HUES6 (cell line): ENCODE results near the gene RTL3.
"Not testable (repeated sequence)": the region's sequence is repeated elsewhere in the genome, so short reads cannot be mapped to it uniquely, and the experiment has no call there.

ENCODE experiments used
- H3K27ac ChIP-seq: 2 replicates; pipeline ENCODE4 v1.7.0; 2013; ENCODE audit warnings: low read depth, mild to moderate bottlenecking, low read length, inconsistent platforms
- H3K27me3 ChIP-seq: 2 replicates; pipeline ENCODE4 v1.6.1; 2013; ENCODE audit warnings: low read length; ENCODE audit not compliant: control insufficient read depth, insufficient read depth
- H3K36me3 ChIP-seq: 2 replicates; pipeline ENCODE4 v1.6.1; 2013; ENCODE audit warnings: low read length; ENCODE audit not compliant: control insufficient read depth, insufficient read depth
- H3K4me1 ChIP-seq: 2 replicates; pipeline ENCODE4 v1.6.1; 2013; ENCODE audit warnings: low read length; ENCODE audit not compliant: control insufficient read depth, insufficient read depth
- H3K4me3 ChIP-seq: 2 replicates; pipeline ENCODE4 v1.5.1; 2013; ENCODE audit warnings: low read depth, low read length
- H3K9ac ChIP-seq: one replicate; pipeline ENCODE4 v1.6.1; 2013; ENCODE audit warnings: mild to moderate bottlenecking, low read length
- H3K9me3 ChIP-seq: 2 replicates; pipeline ENCODE4 v1.6.1; 2013; ENCODE audit warnings: low read depth, low read length; ENCODE audit not compliant: control insufficient read depth, insufficient read depth

The RTL3 gene

DNA sequence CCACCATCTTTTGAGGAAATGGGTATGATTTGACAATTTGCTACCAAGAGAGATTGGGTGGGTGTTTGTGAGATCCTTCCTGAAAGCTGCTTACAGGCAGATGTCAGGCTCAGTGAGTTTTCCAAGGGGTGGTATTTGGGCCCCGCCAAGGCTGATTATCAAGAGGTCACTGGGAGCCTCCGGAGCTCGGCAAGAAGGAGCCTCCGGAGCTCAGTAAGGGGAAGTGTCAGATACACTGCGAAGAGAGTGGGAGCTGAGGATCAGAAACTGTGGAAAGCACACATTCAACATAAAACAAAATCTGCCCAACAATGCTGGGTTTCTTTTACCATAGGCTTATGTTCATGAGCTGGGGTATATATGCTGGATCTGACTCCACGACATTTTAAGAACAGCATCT, 714 bp downstream of the RTL3 start:
- no peaks in the 10 kb centered on the region for H3K27me3 ChIP-seq
- H3K9ac ChIP-seq: no peak overlapping the region
- peaks cover under 1% of the 10 kb centered on the region; the same call in 1 of the 2 replicates for H3K9me3 ChIP-seq
- H3K4me3 ChIP-seq: no peak overlapping the region
- no peaks in the 10 kb centered on the region for H3K36me3 ChIP-seq
- no peak overlapping the region for H3K27ac ChIP-seq
- H3K4me1 ChIP-seq: no peaks in the 10 kb centered on the region

- Histone ChIP-seq H3K27ac (no peak overlapping the region), H3K36me3 (no peaks in the 10 kb centered on the region), H3K4me3 (no peak overlapping the region), H3K27me3 (no peaks in the 10 kb centered on the region), H3K9me3 (no peaks in the 10 kb centered on the region; the same call in 1 of the 2 replicates), H3K4me1 (peaks cover 6% of the 10 kb centered on the region; the same call in 1 of the 2 replicates), H3K9ac (no peak overlapping the region)
Observed at GRCh38 chrX:78655642-78656041, 3.5 kb downstream of the RTL3 start.

- no peak overlapping the region for H3K27ac ChIP-seq
- H3K9ac ChIP-seq: no peak overlapping the region
- peaks cover 6% of the 10 kb centered on the region; the same call in 1 of the 2 replicates for H3K4me1 ChIP-seq
- H3K9me3 ChIP-seq: peaks cover 3% of the 10 kb centered on the region; the same call in 1 of the 2 replicates
- H3K27me3 ChIP-seq: no peaks in the 10 kb centered on the region
- H3K4me3 ChIP-seq: no peak overlapping the region
- H3K36me3 ChIP-seq: no peaks in the 10 kb centered on the region
Observed at GRCh38 chrX:78653118-78653822, 5.9 kb downstream of the RTL3 start.

DNA sequence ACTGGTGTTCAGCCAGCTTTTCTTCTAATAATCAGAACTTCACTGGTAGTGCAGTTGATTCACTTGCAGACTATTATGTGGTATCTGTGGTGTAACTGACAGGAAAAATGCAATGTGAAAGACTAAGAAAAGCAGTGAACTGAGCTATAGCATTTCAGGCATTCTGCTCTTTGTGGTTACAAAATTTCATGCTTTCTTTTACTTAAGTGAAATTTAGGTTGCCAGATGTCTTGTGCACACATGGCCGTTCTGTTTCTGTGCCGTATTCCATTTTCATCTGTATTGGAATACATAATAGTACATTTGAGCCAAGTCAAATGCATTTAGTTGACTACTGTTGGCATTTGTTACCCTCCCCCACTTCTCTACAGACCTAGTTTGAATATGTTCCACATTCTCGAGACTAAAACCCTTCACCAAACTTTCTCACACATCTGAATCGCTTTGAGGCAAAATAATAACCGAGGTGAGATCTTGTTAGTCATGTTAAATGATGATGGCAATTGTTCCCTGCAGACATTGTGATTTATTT, 8.2 kb downstream of the RTL3 start:
- Histone ChIP-seq H3K9ac (no peak overlapping the region), H3K9me3 (peaks cover 3% of the 10 kb centered on the region), H3K36me3 (no peaks in the 10 kb centered on the region), H3K27ac (no peak overlapping the region), H3K4me3 (no peak overlapping the region), H3K27me3 (no peaks in the 10 kb centered on the region), H3K4me1 (peaks cover 6% of the 10 kb centered on the region; the same call in 1 of the 2 replicates)

GRCh38 chrX:78643874-78644273, 15.3 kb downstream of the RTL3 start:
- peaks cover 33% of the 10 kb centered on the region for H3K9me3 ChIP-seq
- no peak overlapping the region for H3K9ac ChIP-seq
- no peaks in the 10 kb centered on the region for H3K27me3 ChIP-seq
- H3K4me3 ChIP-seq: no peak overlapping the region
- H3K4me1 ChIP-seq: peaks cover 5% of the 10 kb centered on the region; the same call in 1 of the 2 replicates
- H3K36me3 ChIP-seq: no peaks in the 10 kb centered on the region
- H3K27ac ChIP-seq: no peak overlapping the region

DNA sequence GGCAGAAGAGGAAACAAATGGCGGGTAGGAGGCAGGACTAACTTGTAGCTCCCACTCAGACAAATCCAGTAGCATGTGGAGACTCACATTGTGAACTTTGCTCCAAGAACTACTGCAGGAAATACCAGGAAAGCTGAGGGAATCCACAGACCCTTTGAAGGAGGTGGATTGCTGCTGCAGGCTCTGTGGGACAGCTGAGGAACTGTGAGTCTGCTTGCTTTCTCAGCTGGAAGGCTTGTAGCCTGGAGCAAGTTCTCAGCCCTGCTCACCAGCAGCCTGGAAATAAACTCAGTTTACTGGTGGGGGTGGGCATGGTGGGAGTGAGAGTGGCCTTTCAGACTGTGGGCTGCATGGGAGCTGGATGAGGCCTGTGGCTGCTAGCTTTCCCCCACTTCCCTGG, 16.0 kb downstream of the RTL3 start:
- Histone ChIP-seq H3K9me3 (peaks cover 35% of the 10 kb centered on the region), H3K9ac (no peak overlapping the region), H3K27me3 (no peaks in the 10 kb centered on the region)

GRCh38 chrX:78636096-78636495, 23.0 kb downstream of the RTL3 start:
- H3K4me1 ChIP-seq, H3K27ac ChIP-seq, H3K36me3 ChIP-seq, H3K9ac ChIP-seq, H3K27me3 ChIP-seq, H3K4me3 ChIP-seq: not testable (repeated sequence)
- H3K9me3 ChIP-seq: peaks cover 37% of the 10 kb centered on the region

More for the DNA sequence above, 16.0 kb downstream of the RTL3 start:
- Histone ChIP-seq H3K4me1 (peaks cover 5% of the 10 kb centered on the region; the same call in 1 of the 2 replicates), H3K36me3 (no peaks in the 10 kb centered on the region), H3K4me3 (peak overlapping the region; percentile 20; the same call in 1 of the 2 replicates), H3K27ac (no peak overlapping the region)

DNA sequence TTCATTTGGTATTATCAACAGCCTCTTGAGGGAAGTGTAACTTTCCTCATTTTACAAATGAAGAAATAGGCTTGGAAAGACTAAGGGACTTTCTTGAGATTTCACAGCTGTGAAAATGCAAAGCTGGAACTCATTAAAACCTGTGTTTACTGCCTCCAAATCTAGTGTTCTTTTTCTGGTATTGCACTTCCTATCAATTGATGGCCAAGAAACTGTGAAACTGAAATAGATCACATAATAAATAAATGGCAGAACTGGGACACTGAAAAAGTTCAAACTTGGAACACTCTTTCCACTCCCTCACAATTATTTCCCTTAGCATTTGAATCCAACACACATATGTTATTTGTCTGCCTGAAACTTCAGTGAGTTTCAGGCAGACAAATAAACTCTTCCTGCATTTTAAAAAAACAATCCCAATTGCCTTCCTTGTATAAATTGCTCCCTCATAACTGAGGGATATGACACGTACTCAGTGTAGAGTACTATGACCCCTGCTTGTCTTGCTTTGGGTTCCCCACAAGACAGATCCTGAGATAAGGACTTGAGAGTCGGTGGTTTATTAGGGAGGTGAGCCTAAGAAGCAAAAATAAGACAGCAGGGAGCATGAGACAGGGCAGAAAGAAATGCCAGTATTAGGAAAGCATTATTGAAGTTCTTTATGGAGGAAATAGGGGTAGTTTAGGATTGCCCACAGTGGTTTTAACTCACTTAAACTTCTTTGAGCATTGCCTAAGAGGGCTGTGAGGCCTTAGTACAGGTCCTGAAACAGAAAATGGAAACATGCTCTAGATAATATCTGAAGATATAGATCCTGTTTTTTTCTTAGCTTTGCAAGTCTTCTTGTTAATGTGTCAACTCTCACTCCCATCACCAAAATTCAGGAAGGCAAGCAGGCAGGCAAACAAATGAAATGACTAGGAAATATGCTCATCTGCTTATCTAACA, 33.9 kb downstream of the RTL3 start:
- no peaks in the 10 kb centered on the region for H3K4me1 ChIP-seq
- no peak overlapping the region for H3K9ac ChIP-seq
- peaks cover 7% of the 10 kb centered on the region for H3K9me3 ChIP-seq

GRCh38 chrX:78624426-78624825, 34.7 kb downstream of the RTL3 start:
- Histone ChIP-seq H3K4me3 (no peak overlapping the region), H3K4me1 (no peaks in the 10 kb centered on the region), H3K9ac (no peak overlapping the region), H3K36me3 (no peaks in the 10 kb centered on the region), H3K27ac (no peak overlapping the region), H3K9me3 (peaks cover 2% of the 10 kb centered on the region; the same call in 1 of the 2 replicates), H3K27me3 (no peaks in the 10 kb centered on the region)

More for the DNA sequence above, 33.9 kb downstream of the RTL3 start:
- Histone ChIP-seq H3K36me3 (no peaks in the 10 kb centered on the region), H3K27ac (no peak overlapping the region), H3K4me3 (no peak overlapping the region), H3K27me3 (no peaks in the 10 kb centered on the region)

DNA sequence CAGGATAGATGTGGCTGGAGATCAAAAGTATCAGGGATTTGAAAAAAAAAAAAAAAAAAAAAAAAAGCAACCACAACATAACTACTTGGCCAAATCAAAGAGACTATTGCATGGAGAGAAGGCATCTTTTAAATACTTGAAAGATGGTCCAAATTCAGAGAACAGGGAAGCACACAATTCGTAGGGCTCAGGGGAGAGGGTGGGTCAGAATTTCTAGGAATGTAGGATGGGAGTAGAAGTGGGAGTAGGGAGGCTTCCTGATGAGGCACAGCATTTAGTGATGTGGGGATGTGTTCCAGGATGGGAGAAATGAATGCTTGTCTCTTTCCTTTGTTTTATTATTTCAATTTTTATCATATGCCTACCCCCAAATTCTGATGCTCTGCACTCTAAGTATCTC, 36.3 kb downstream of the RTL3 start:
- Histone ChIP-seq H3K4me3 (no peak overlapping the region), H3K4me1 (no peaks in the 10 kb centered on the region), H3K9me3 (peaks cover 3% of the 10 kb centered on the region; the same call in 1 of the 2 replicates), H3K36me3 (no peaks in the 10 kb centered on the region), H3K27me3 (no peaks in the 10 kb centered on the region), H3K9ac (no peak overlapping the region), H3K27ac (no peak overlapping the region)
